Measurements from ENCODE around the gene WFS1.

- TF ChIP-seq CTCF (IDR thresholded peaks at IDR 0.05) (no peak), POLR2A (IDR thresholded peaks at IDR 0.05) (no peak)
Measured at GRCh38 chr4:6307891-6308290, 38.2 kb downstream of the WFS1 start.

Data from thyroid gland (tissue), 4 donors.